Measurements from ENCODE around the gene KIF1B. TPM values are rescaled to one million over a fixed set of nuclear protein-coding genes. Genes with fewer than 3 reads are reported as not detected.

KIF1B gene
- total and polyA plus RNA-seq, 11 donors = 25.0 to 137 (median 78.4) TPM

DNA sequence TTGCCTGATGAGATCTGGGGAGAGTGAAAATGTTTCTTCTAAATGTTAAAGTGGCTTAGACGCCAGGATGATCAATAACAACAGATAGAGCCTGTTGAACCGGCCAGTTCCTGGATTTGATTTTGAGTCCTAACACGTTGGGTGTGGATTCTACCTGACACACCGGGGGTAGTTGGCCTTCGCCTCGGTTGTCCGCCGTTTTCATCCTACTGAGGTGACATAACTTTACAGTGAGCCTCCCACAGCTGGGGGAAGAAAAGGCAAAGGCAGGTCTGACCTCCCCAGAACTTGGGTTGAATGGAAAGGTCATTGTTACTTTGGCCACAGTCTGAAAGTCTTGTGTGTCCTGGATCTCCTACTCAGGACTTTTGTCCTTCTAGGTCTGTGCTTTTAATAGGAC lies 189.6 kb downstream of the KIF1B start:
- Histone ChIP-seq H3K4me1 (peaks cover 0 to 47% (median 15%) of the 10 kb centered on the region in 12 donors), H3K27ac (peak overlapping the region in 5 of 12 donors; percentile 91 to 97 (median 93)), H3K36me3 (peaks cover 0 to 36% (median 30%) of the 10 kb centered on the region in 9 donors), H3K4me3 (peak overlapping the region in 11 of 12 donors; percentile 80 to 98 (median 89)), H3K27me3 (no peaks in the 10 kb centered on the region), H3K9me3 (no peaks in the 10 kb centered on the region)
- DNase-seq = no peak
- TF ChIP-seq, protein P1, sequence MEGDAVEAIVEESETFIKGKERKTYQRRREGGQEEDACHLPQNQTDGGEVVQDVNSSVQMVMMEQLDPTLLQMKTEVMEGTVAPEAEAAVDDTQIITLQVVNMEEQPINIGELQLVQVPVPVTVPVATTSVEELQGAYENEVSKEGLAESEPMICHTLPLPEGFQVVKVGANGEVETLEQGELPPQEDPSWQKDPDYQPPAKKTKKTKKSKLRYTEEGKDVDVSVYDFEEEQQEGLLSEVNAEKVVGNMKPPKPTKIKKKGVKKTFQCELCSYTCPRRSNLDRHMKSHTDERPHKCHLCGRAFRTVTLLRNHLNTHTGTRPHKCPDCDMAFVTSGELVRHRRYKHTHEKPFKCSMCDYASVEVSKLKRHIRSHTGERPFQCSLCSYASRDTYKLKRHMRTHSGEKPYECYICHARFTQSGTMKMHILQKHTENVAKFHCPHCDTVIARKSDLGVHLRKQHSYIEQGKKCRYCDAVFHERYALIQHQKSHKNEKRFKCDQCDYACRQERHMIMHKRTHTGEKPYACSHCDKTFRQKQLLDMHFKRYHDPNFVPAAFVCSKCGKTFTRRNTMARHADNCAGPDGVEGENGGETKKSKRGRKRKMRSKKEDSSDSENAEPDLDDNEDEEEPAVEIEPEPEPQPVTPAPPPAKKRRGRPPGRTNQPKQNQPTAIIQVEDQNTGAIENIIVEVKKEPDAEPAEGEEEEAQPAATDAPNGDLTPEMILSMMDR (IDR thresholded peaks at IDR 0.05) = no peak
- 56 to 62% (median 58%) methylated on average over 8 of the region's 8 CpGs for WGBS, 4 donors
- intact Hi-C loops (cut with DNase I) = no loop called here
- no peak for ATAC-seq

DNA sequence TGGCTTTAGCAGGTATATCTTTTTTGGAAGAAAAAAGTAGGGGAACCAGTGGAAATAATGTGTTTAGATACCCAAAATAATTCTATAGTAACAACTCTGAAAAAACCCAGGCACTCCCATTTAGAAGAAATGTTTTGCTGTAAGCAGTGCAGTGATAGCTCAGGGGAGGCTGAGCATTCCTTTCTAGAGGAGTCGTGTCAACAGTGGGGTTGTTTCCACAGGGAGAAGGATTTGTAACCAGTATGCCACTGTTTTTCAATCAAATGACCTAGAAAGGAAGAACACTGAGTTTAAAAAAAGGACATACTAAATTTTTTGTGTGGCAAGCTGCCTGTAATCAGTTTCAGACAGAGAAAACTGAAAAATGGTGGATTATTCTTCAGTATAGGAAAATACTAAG lies 190.9 kb downstream of the KIF1B start:
- Histone ChIP-seq H3K4me3 (peak overlapping the region in 2 of 12 donors; percentile 89 to 98), H3K36me3 (peaks cover 0 to 49% (median 42%) of the 10 kb centered on the region in 9 donors), H3K4me1 (peaks cover 0 to 47% (median 15%) of the 10 kb centered on the region in 12 donors), H3K27me3 (no peaks in the 10 kb centered on the region), H3K9me3 (no peaks in the 10 kb centered on the region), H3K27ac (peak overlapping the region in 1 of 12 donors; percentile 96)
- WGBS, 4 donors = 57 to 74% (median 69%) methylated on average over 1 of the region's 1 CpG
- intact Hi-C loops (cut with DNase I) = no loop called here
- DNase-seq (no peak), ATAC-seq (no peak)
- TF ChIP-seq POLR2A (IDR thresholded peaks at IDR 0.05) = no peak
- TF ChIP-seq, protein P1 (IDR thresholded peaks at IDR 0.05) = no peak

DNA sequence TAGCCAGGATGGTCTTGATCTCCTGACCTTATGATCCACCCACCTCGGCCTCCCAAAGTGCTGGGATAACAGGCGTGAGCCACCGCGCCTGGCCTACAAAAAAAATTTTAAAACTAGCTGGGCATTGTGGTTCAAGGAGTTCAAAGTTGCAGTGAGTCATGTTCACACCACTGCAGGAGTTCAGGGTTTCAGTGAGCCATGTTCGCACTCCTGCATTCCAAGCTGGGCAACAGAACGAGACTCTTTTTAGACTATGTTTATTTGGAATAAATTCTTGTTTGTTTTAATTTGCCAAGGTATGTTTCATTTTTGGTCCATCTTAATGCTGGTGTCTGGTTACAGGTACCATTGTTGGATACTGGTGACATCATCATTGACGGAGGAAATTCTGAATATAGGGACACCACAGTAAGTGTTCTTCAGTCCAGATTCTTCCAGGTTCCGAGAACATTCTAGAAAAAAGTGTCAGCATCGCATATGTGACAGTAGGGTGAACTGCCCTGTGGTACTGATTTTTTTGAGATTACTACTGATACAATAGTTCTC lies 192.4 kb downstream of the KIF1B start:
- ATAC-seq (no peak), DNase-seq (no peak)
- no peaks in the 10 kb centered on the region for H3K9me3 ChIP-seq
- peak overlapping the region in 1 of 12 donors; percentile 15 for H3K27ac ChIP-seq
- no peak overlapping the region for H3K4me3 ChIP-seq
- H3K36me3 ChIP-seq = peaks cover 0 to 64% (median 58%) of the 10 kb centered on the region in 9 donors
- H3K4me1 ChIP-seq = peaks cover 0 to 43% (median 12%) of the 10 kb centered on the region in 12 donors
- intact Hi-C loops (cut with DNase I) = no loop called here
- TF ChIP-seq, protein P1 (IDR thresholded peaks at IDR 0.05) = no peak
- TF ChIP-seq POLR2A (IDR thresholded peaks at IDR 0.05) = no peak
- 97 to 99% (median 98%) methylated on average over 9 of the region's 9 CpGs for WGBS, 4 donors
- no peaks in the 10 kb centered on the region for H3K27me3 ChIP-seq

DNA sequence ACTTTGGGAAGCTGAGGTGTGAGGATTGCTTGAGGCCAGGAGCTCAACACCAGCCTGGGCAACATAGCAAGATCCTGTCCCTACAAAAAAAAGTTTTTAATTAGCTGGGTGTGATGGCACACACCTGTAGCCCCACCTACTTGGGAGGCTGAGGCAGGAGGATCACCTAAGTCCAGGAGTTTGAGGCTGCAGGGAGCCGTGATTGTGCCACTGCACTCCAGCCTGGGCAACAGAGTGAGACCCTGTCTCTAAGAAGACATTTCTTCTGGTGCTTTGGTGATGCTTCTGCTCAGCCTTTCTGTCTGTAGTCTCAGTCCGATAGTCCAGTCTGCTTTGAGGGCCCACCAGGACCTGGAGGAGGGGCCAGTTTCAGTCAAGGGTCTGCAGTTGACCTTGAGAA lies 196.8 kb downstream of the KIF1B start:
- no peak overlapping the region for H3K4me3 ChIP-seq
- no peaks in the 10 kb centered on the region for H3K27me3 ChIP-seq
- peaks cover 0 to 18% (median 0%) of the 10 kb centered on the region in 12 donors for H3K4me1 ChIP-seq
- ATAC-seq (no peak), DNase-seq (no peak)
- H3K27ac ChIP-seq = no peak overlapping the region
- peaks cover 3 to 100% (median 98%) of the 10 kb centered on the region in 9 donors for H3K36me3 ChIP-seq
- no peak for TF ChIP-seq POLR2A (IDR thresholded peaks at IDR 0.05)
- TF ChIP-seq, protein P1 (IDR thresholded peaks at IDR 0.05) = no peak
- H3K9me3 ChIP-seq = no peaks in the 10 kb centered on the region
- WGBS, 4 donors = 91 to 96% (median 95%) methylated on average over 2 of the region's 2 CpGs
- intact Hi-C loops (cut with DNase I) = no loop called here
